HEK293 (cell line): ENCODE results near the gene PCDH10.
A peak's percentile ranks its signal among the peaks of the same experiment; 100 is the strongest.

Experiments used
- CTCF ChIA-PET: fragments of 350-600 bp; formaldehyde crosslinking; extraction: SDS; loops from one replicate; lab custom pipeline; 2021; ENCODE audit warnings: antibody characterized with exemption; lab: Yijun Ruan, JAX
- POLR2A ChIA-PET: fragments of 300-600 bp; formaldehyde crosslinking; extraction: SDS; loops from one replicate; lab custom pipeline; 2020; ENCODE audit warnings: antibody characterized with exemption, inconsistent platforms; lab: Yijun Ruan, JAX
- H3K27ac ChIP-seq: fragments of 200-500 bp; sonication (Bioruptor generic); 2 replicates; pipeline ENCODE4 v1.5.1; 2014; ENCODE audit warnings: low read depth, low read length, control low read depth, inconsistent platforms; ENCODE audit errors: extremely low read depth
- H3K36me3 ChIP-seq, 2 experiments: fragments of 200-500 bp in 1 of 2; sonication (Bioruptor generic) in 1 of 2; 1 replicate in 1 of 2; 2 replicates in 1 of 2; pipeline ENCODE4 v1.5.1; 2014 to 2017; ENCODE audit warnings: inconsistent platforms in 2 of 2, low read length in 2 of 2; ENCODE audit not compliant: control insufficient read depth in 2 of 2, insufficient read depth in 1 of 2
- H3K4me1 ChIP-seq: fragments of 200-500 bp; sonication (Bioruptor generic); 2 replicates; pipeline ENCODE4 v1.5.1; 2014; ENCODE audit warnings: mild to moderate bottlenecking, low read length, inconsistent platforms; ENCODE audit not compliant: control insufficient read depth, insufficient read depth
- H3K4me3 ChIP-seq: 2 replicates; pipeline ENCODE4 v1.5.1; 2011; ENCODE audit warnings: low read depth, mild to moderate bottlenecking, control low read depth, low read length, moderate library complexity
- H3K9me3 ChIP-seq: fragments of 200-500 bp; sonication (Bioruptor generic); 2 replicates; pipeline ENCODE4 v1.5.1; 2014; ENCODE audit warnings: low read depth, low read length, inconsistent platforms; ENCODE audit not compliant: control insufficient read depth, insufficient read depth
- PRDM1 ChIP-seq: fragments of 450-650 bp; formaldehyde crosslinking; IDR thresholded peaks from 2 replicates; pipeline ENCODE4; 2016; ENCODE audit warnings: missing biosample characterization, missing genetic modification characterization
- PRDM4 ChIP-seq: fragments of 450-650 bp; formaldehyde crosslinking; IDR thresholded peaks from 2 replicates; pipeline ENCODE4 v1.5.1; 2017; ENCODE audit warnings: missing biosample characterization, missing genetic modification characterization
- REPIN1 ChIP-seq: fragments of 450-650 bp; formaldehyde crosslinking; IDR thresholded peaks from 2 replicates; pipeline ENCODE4 v1.5.1; 2017; ENCODE audit warnings: missing biosample characterization, missing genetic modification characterization, low read depth
- REST ChIP-seq: fragments of 450-650 bp; formaldehyde crosslinking; IDR thresholded peaks from 2 replicates; pipeline ENCODE4 v1.5.1; 2016; ENCODE audit warnings: missing biosample characterization, missing genetic modification characterization
- SP7 ChIP-seq: fragments of 450-650 bp; formaldehyde crosslinking; IDR thresholded peaks from 2 replicates; pipeline ENCODE4 v1.5.1; 2016; ENCODE audit warnings: missing biosample characterization, missing genetic modification characterization
- WT1 ChIP-seq: fragments of 450-650 bp; formaldehyde crosslinking; IDR thresholded peaks from 2 replicates; pipeline ENCODE4 v1.5.1; 2016; ENCODE audit warnings: missing biosample characterization, missing genetic modification characterization
- ZBTB17 ChIP-seq: fragments of 450-650 bp; formaldehyde crosslinking; IDR thresholded peaks from 2 replicates; pipeline ENCODE4 v1.5.1; 2016; ENCODE audit warnings: missing biosample characterization, missing genetic modification characterization
- ZBTB8A ChIP-seq: fragments of 450-650 bp; formaldehyde crosslinking; IDR thresholded peaks from 2 replicates; pipeline ENCODE4 v1.5.1; 2016; ENCODE audit warnings: missing biosample characterization, missing genetic modification characterization
- ZFHX2 ChIP-seq: fragments of 450-650 bp; formaldehyde crosslinking; conservative IDR thresholded peaks from 2 replicates; pipeline ENCODE4 v1.5.1; 2016; ENCODE audit warnings: missing biosample characterization, missing genetic modification characterization
- ZNF138 ChIP-seq: fragments of 450-650 bp; formaldehyde crosslinking; IDR thresholded peaks from 2 replicates; pipeline ENCODE4 v1.5.1; 2016; ENCODE audit warnings: missing biosample characterization, missing genetic modification characterization, borderline replicate concordance
- ZNF16 ChIP-seq: fragments of 450-650 bp; formaldehyde crosslinking; IDR thresholded peaks from 2 replicates; pipeline ENCODE4 v1.5.1; 2016; ENCODE audit warnings: low read depth, missing biosample characterization, missing genetic modification characterization
- ZNF174 ChIP-seq: fragments of 450-650 bp; formaldehyde crosslinking; IDR thresholded peaks from 2 replicates; pipeline ENCODE4 v1.5.0; 2017; ENCODE audit warnings: missing biosample characterization, mild to moderate bottlenecking, missing genetic modification characterization
- ZNF175 ChIP-seq: fragments of 450-650 bp; formaldehyde crosslinking; IDR thresholded peaks from 2 replicates; pipeline ENCODE4 v1.5.1; 2016; ENCODE audit warnings: missing biosample characterization, missing genetic modification characterization
- ZNF24 ChIP-seq: fragments of 450-650 bp; formaldehyde crosslinking; IDR thresholded peaks from 2 replicates; pipeline ENCODE4 v1.5.1; 2016; ENCODE audit warnings: missing biosample characterization, missing genetic modification characterization
- ZNF341 ChIP-seq: fragments of 450-650 bp; formaldehyde crosslinking; IDR thresholded peaks from 2 replicates; pipeline ENCODE4; 2016; ENCODE audit warnings: low read depth, missing biosample characterization, missing genetic modification characterization
- ZNF514 ChIP-seq: fragments of 450-650 bp; formaldehyde crosslinking; IDR thresholded peaks from 2 replicates; pipeline ENCODE4 v1.5.1; 2016; ENCODE audit warnings: missing biosample characterization, missing genetic modification characterization
- ZNF530 ChIP-seq: fragments of 450-650 bp; formaldehyde crosslinking; IDR thresholded peaks from 2 replicates; pipeline ENCODE4 v1.5.1; 2016; ENCODE audit warnings: low read depth, missing biosample characterization, missing genetic modification characterization
- ZNF701 ChIP-seq: fragments of 450-650 bp; formaldehyde crosslinking; IDR thresholded peaks from 2 replicates; pipeline ENCODE4 v1.5.1; 2016; ENCODE audit warnings: missing biosample characterization, missing genetic modification characterization
- ZNF792 ChIP-seq: fragments of 450-650 bp; formaldehyde crosslinking; IDR thresholded peaks from 2 replicates; pipeline ENCODE4 v1.5.1; 2016; ENCODE audit warnings: missing biosample characterization, missing genetic modification characterization
- ZSCAN23 ChIP-seq: fragments of 450-650 bp; formaldehyde crosslinking; IDR thresholded peaks from 2 replicates; pipeline ENCODE4 v1.5.1; 2016; ENCODE audit warnings: missing biosample characterization, missing genetic modification characterization
- ZXDB ChIP-seq: fragments of 450-650 bp; formaldehyde crosslinking; IDR thresholded peaks from 2 replicates; pipeline ENCODE4 v1.5.1; 2016; ENCODE audit warnings: missing biosample characterization, missing genetic modification characterization
- TF ChIP-seq, protein P1 (sequence below): fragments of 450-650 bp; formaldehyde crosslinking; IDR thresholded peaks from 2 replicates; pipeline ENCODE4 v1.5.1; 2016; ENCODE audit warnings: missing biosample characterization, missing genetic modification characterization
- TF ChIP-seq, protein P2 (sequence below): fragments of 450-650 bp; formaldehyde crosslinking; IDR thresholded peaks from 2 replicates; pipeline ENCODE4 v1.5.1; 2016; ENCODE audit warnings: missing biosample characterization, missing genetic modification characterization, low read depth

PCDH10 gene

GRCh38 chr4:133148690-133149363, at the start of gene PCDH10 (continued):
- TF ChIP-seq REST (tag by site-specific recombination) = no peak
- no peak for TF ChIP-seq REPIN1 (tag by site-specific recombination)
- TF ChIP-seq ZNF341 (tag by site-specific recombination) = peak; percentile 64
- no peak for TF ChIP-seq ZNF24
- peak; percentile 46; the same call in 1 of the 2 replicates for TF ChIP-seq PRDM1 (tag by site-specific recombination)
- TF ChIP-seq ZNF792 = no peak
- TF ChIP-seq ZNF514 (tag by site-specific recombination) = no peak
- TF ChIP-seq ZNF530 (tag by site-specific recombination) = no peak
- TF ChIP-seq ZBTB8A (tag by site-specific recombination) = no peak
- no peak for TF ChIP-seq ZNF175 (tag by site-specific recombination)
- no peak for TF ChIP-seq ZNF16
- no peak for TF ChIP-seq ZNF138 (tag by site-specific recombination)
- TF ChIP-seq ZSCAN23 (tag by site-specific recombination) = no peak
- peak; percentile 86 for TF ChIP-seq ZBTB17 (tag by site-specific recombination)
- TF ChIP-seq, protein P1, sequence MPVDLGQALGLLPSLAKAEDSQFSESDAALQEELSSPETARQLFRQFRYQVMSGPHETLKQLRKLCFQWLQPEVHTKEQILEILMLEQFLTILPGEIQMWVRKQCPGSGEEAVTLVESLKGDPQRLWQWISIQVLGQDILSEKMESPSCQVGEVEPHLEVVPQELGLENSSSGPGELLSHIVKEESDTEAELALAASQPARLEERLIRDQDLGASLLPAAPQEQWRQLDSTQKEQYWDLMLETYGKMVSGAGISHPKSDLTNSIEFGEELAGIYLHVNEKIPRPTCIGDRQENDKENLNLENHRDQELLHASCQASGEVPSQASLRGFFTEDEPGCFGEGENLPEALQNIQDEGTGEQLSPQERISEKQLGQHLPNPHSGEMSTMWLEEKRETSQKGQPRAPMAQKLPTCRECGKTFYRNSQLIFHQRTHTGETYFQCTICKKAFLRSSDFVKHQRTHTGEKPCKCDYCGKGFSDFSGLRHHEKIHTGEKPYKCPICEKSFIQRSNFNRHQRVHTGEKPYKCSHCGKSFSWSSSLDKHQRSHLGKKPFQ = no peak

DNA sequence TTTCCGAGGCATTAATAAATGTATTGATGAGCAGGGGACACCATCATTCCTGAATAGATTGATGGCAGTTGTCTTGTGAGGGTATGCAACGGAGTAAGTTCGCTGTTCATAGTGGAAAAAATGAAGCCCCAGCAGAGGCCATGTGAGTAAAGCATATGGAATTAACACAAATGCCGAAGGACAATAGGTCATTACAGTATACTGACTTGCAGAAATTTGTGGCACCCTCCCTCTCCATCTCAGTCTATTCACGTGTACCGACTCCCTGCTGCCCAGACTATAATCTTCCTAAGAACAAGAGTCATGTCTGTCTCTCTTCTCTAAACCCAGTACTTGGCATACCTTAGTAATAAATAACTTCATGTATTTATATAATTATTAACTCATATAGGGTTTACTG, 47.1 kb upstream of the PCDH10 start:
- H3K4me1 ChIP-seq = no peaks in the 10 kb centered on the region
- ChIA-PET CTCF (no interaction called here), POLR2A (no interaction called here)
- TF ChIP-seq ZNF174 (no peak), REPIN1 (tag by site-specific recombination) (no peak), PRDM4 (tag by site-specific recombination) (no peak), WT1 (tag by site-specific recombination) (no peak), SP7 (tag by site-specific recombination) (no peak), ZFHX2 (no peak), ZXDB (no peak), REST (tag by site-specific recombination) (no peak), ZNF701 (tag by site-specific recombination) (no peak)
- TF ChIP-seq, protein P2, sequence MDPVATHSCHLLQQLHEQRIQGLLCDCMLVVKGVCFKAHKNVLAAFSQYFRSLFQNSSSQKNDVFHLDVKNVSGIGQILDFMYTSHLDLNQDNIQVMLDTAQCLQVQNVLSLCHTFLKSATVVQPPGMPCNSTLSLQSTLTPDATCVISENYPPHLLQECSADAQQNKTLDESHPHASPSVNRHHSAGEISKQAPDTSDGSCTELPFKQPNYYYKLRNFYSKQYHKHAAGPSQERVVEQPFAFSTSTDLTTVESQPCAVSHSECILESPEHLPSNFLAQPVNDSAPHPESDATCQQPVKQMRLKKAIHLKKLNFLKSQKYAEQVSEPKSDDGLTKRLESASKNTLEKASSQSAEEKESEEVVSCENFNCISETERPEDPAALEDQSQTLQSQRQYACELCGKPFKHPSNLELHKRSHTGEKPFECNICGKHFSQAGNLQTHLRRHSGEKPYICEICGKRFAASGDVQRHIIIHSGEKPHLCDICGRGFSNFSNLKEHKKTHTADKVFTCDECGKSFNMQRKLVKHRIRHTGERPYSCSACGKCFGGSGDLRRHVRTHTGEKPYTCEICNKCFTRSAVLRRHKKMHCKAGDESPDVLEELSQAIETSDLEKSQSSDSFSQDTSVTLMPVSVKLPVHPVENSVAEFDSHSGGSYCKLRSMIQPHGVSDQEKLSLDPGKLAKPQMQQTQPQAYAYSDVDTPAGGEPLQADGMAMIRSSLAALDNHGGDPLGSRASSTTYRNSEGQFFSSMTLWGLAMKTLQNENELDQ (tag by site-specific recombination) = no peak

More for the DNA sequence above, 47.1 kb upstream of the PCDH10 start:
- Histone ChIP-seq H3K4me3 (no peak overlapping the region), H3K9me3 (no peaks in the 10 kb centered on the region), H3K36me3 (no peaks in the 10 kb centered on the region), H3K27ac (no peak overlapping the region)
